Measurements from ENCODE around the gene TTC23. TPM values are rescaled to one million over a fixed set of nuclear protein-coding genes. Genes with fewer than 3 reads are reported as not detected.

TTC23 gene
- total RNA-seq, 1 donor from 2014 or later, result 25.0 TPM

DNA sequence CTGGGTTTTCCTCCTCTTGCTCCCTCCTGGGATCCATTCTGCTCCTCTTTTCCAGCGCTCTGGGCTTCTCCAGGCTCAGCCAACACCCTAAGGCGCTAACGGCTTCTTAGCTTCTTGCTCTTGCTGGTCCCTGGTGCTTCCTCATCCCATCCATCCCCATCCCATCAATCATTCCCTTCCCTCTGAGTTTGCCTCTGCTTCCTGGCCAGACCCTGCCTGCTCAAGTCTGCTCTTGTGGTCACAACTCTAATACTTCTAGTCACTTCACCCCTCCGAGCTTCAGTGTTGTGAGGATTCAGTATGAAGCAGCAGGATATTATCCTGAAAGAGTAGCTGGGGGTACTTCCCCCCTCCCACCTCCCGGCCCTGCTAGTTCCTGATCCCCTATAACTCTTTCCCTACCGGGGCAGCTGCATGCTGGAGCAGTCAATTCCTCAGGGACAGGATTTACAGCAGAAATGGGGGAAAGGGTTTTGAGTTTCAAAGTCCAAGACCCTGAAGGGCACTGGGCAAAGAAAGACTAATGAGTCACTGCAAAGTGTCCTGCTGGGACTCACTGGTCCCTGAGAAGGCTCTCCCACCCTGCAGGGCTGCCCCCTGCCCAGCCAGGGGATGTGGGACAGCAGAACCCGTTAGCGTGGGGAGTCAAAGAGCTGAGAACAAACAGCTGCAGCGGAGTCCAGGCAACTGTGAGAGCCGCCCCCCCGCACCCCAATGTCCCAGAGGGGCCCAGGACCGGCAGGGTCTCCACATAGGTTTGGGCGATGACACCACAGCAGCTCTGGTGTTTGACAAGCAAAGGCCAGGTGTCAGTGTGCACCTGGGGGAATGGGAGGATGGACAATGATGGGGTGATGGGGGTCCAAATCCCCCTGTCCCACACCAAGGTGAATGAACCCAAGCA lies 146.8 kb downstream of the TTC23 start:
- Mint-ChIP-seq H3K27me3 (ENCODE audit: low read depth) (peaks cover 4% of the 10 kb centered on the region), H3K4me3 (ENCODE audit: unreplicated experiment) (no peak overlapping the region), H3K9me3 (ENCODE audit: low read depth) (no peaks in the 10 kb centered on the region), H3K36me3 (ENCODE audit: low read depth) (no peaks in the 10 kb centered on the region), H3K27ac (ENCODE audit: unreplicated experiment) (no peak overlapping the region), H3K4me1 (ENCODE audit: low read depth) (peaks cover 13% of the 10 kb centered on the region)
- peak; percentile 77 for DNase-seq (ENCODE audit: low spot score)
- TF ChIP-seq, protein P1, sequence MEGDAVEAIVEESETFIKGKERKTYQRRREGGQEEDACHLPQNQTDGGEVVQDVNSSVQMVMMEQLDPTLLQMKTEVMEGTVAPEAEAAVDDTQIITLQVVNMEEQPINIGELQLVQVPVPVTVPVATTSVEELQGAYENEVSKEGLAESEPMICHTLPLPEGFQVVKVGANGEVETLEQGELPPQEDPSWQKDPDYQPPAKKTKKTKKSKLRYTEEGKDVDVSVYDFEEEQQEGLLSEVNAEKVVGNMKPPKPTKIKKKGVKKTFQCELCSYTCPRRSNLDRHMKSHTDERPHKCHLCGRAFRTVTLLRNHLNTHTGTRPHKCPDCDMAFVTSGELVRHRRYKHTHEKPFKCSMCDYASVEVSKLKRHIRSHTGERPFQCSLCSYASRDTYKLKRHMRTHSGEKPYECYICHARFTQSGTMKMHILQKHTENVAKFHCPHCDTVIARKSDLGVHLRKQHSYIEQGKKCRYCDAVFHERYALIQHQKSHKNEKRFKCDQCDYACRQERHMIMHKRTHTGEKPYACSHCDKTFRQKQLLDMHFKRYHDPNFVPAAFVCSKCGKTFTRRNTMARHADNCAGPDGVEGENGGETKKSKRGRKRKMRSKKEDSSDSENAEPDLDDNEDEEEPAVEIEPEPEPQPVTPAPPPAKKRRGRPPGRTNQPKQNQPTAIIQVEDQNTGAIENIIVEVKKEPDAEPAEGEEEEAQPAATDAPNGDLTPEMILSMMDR (IDR thresholded peaks at IDR 0.05), result no peak

DNA sequence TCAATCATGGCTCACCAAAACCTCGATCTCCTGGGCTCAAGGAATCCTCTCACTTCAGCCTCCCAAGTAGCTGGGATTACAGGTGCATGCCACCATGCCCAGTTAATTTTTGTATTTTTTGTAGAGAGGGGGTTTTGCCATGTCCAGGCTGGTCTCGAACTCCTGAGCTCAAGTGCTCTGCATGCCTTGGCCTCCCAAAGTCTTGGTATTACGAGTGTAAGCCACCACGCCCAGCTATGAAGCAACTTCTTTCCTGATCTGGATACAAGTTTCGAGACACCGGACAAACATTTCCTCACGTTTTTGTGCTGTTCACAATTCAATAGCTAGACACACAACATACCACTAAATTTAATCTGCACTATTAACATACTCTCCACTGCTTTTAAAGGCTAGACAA lies 147.9 kb downstream of the TTC23 start:
- Mint-ChIP-seq H3K36me3 (ENCODE audit: low read depth) (no peaks in the 10 kb centered on the region), H3K27ac (ENCODE audit: unreplicated experiment) (no peak overlapping the region), H3K4me3 (ENCODE audit: unreplicated experiment) (no peak overlapping the region), H3K4me1 (ENCODE audit: low read depth) (peaks cover 7% of the 10 kb centered on the region), H3K9me3 (ENCODE audit: low read depth) (no peaks in the 10 kb centered on the region), H3K27me3 (ENCODE audit: low read depth) (peaks cover 4% of the 10 kb centered on the region)
- no peak for DNase-seq (ENCODE audit: low spot score)
- TF ChIP-seq, protein P1 (IDR thresholded peaks at IDR 0.05), result no peak

DNA sequence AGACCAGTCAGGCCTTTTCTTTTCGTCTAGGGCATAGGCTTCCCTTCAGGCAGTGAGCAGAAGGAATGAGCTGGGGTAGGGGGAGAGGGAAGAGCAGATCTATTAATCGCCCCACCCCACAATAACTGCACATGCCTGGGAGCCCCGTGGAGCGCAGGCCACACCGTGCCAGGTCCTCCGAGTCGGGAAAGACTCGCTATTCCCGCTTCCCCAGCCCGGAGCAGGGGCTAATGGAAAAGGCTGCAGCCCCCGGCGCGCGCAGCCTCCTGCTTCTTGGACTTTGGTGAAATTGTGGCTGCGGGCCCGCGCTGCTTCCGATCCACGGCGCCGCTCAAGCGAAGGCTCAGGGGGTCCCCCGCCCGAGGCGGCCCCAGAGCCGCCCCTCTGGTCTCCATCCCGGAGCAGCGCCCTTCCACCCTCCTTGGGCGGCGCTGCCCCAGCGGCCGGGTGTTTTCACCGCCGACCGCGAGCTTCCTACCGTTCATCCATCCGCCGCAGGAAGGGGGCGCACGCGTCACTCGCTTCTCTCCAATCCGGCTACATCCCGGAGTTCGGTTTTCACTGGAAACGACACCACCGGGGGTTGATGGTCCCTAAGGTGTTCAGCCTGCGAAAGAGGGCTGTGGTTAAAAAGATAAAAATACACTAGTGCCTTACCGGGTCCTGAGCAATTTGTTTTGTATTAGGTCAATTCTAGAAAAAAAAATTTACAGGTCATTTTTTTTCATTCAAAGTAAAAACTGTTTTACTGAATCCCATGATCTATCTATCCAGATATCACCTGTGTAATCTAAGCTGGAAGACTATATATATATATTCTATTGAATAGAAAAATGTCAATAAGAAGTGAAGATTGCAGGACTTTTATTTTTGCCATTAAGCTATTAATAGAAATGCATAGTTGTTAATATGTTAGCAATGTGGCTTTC lies 148.9 kb downstream of the TTC23 start:
- peaks cover 3% of the 10 kb centered on the region for H3K4me1 Mint-ChIP-seq (ENCODE audit: low read depth)
- H3K9me3 Mint-ChIP-seq (ENCODE audit: low read depth), result no peaks in the 10 kb centered on the region
- peak overlapping the region; percentile 64 for H3K4me3 Mint-ChIP-seq (ENCODE audit: unreplicated experiment)
- TF ChIP-seq, protein P1 (IDR thresholded peaks at IDR 0.05), result peak; percentile 95
- H3K36me3 Mint-ChIP-seq (ENCODE audit: low read depth), result no peaks in the 10 kb centered on the region
- no peak overlapping the region for H3K27ac Mint-ChIP-seq (ENCODE audit: unreplicated experiment)
- peaks cover 4% of the 10 kb centered on the region for H3K27me3 Mint-ChIP-seq (ENCODE audit: low read depth)
- DNase-seq (ENCODE audit: low spot score), result peak; percentile 94

DNA sequence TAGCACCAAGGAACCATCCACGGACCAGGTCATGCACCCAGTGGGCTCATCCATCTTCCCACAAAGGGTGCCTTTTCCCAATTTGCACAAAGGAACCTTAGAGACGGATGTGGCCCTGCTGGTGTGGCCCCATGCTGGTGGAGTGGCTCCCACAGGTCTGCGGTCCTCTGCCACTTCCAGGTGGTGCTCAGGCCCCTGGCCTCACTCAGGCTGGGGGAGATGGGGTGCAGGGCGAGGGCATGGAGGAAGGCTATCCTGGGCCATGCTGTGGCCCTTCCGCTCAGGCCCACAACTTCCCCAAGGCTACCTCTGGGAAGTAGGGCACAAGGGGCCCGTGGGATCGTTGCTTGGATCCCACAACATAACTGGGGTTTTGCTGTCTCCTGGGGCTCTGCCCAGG lies 149.7 kb downstream of the TTC23 start:
- DNase-seq (ENCODE audit: low spot score), result peak; percentile 59
- no peak overlapping the region for H3K27ac Mint-ChIP-seq (ENCODE audit: unreplicated experiment)
- H3K4me3 Mint-ChIP-seq (ENCODE audit: unreplicated experiment), result peak overlapping the region; percentile 64
- peaks cover 4% of the 10 kb centered on the region for H3K27me3 Mint-ChIP-seq (ENCODE audit: low read depth)
- TF ChIP-seq, protein P1 (IDR thresholded peaks at IDR 0.05), result no peak
- H3K36me3 Mint-ChIP-seq (ENCODE audit: low read depth), result no peaks in the 10 kb centered on the region
- H3K9me3 Mint-ChIP-seq (ENCODE audit: low read depth), result no peaks in the 10 kb centered on the region
- peaks cover 3% of the 10 kb centered on the region for H3K4me1 Mint-ChIP-seq (ENCODE audit: low read depth)

DNA sequence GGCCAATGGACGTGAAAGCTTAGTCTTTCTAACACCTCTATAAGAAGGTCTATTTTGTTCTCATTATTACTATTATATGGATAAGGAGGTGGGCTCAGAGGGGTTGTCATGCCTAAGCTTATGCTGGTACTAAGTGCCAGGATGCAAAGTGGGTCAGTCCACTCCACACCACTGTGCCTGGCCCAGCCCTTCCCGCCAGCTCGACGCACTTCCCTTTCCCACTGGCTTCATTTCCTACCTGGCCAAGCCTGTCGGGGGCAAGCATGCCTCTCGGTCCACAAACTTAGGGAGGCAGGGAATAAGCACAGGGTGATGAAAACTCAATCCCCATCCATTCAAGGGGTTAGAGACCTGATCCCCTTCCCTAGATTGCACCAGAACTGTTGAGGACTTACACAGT lies 150.4 kb downstream of the TTC23 start:
- TF ChIP-seq, protein P1 (IDR thresholded peaks at IDR 0.05), result no peak
- Mint-ChIP-seq H3K4me3 (ENCODE audit: unreplicated experiment) (no peak overlapping the region), H3K4me1 (ENCODE audit: low read depth) (peaks cover 3% of the 10 kb centered on the region), H3K36me3 (ENCODE audit: low read depth) (no peaks in the 10 kb centered on the region), H3K27me3 (ENCODE audit: low read depth) (peaks cover 4% of the 10 kb centered on the region), H3K9me3 (ENCODE audit: low read depth) (no peaks in the 10 kb centered on the region), H3K27ac (ENCODE audit: unreplicated experiment) (no peak overlapping the region)
- peak; percentile 71 for DNase-seq (ENCODE audit: low spot score)

Data from chondrocyte (in vitro differentiated cells).